Limb (tissue), 2 donors: ENCODE data around the gene BTRC.
"Not testable (repeated sequence)": the region's sequence is repeated elsewhere in the genome, so short reads cannot be mapped to it uniquely, and the experiment has no call there.

ENCODE experiments used
- DNase-seq, 2 donors: peaks; one replicate each; pipeline ENCODE4 v3.0.0-alpha.2; 2016; ENCODE audit errors: extremely low spot score in 2 of 2

BTRC gene

GRCh38 chr10:101353692-101354327, at the start of gene BTRC:
Gene BTRC, plus strand, starts transcription at chr10:101354165. Its CDS starts 16 bp downstream, at chr10:101354181.
- peak; percentile 96 to 100 for DNase-seq

GRCh38 chr10:101304316-101304715, 49.6 kb upstream of the BTRC start:
- no peak for DNase-seq

GRCh38 chr10:101305320-101306241, 48.4 kb upstream of the BTRC start:
- DNase-seq: no peak

- no peak for DNase-seq
Observed at GRCh38 chr10:101308051-101308450, 45.9 kb upstream of the BTRC start.

- peak; percentile 48 to 75 for DNase-seq
Observed at GRCh38 chr10:101310529-101311184, 43.3 kb upstream of the BTRC start.

GRCh38 chr10:101311185-101312066, 42.5 kb upstream of the BTRC start:
- peak in 1 of 2 donors; percentile 79 for DNase-seq

- no peak for DNase-seq
Observed at GRCh38 chr10:101319241-101319915, 34.6 kb upstream of the BTRC start.

- DNase-seq: no peak
Observed at GRCh38 chr10:101321073-101321472, 32.9 kb upstream of the BTRC start.

- peak in 1 of 2 donors; percentile 45 for DNase-seq
Observed at GRCh38 chr10:101322266-101323108, 31.5 kb upstream of the BTRC start.

- no peak for DNase-seq
Observed at GRCh38 chr10:101323495-101323894, 30.5 kb upstream of the BTRC start.

- not testable (repeated sequence) for DNase-seq
Observed at GRCh38 chr10:101327454-101327853, 26.5 kb upstream of the BTRC start.

- DNase-seq: no peak
Observed at GRCh38 chr10:101329341-101330032, 24.5 kb upstream of the BTRC start.

GRCh38 chr10:101330231-101330630, 23.7 kb upstream of the BTRC start:
- no peak for DNase-seq

- peak in 1 of 2 donors; percentile 16 for DNase-seq
Observed at GRCh38 chr10:101330631-101331225, 23.2 kb upstream of the BTRC start.

- no peak for DNase-seq
Observed at GRCh38 chr10:101331956-101332355, 22.0 kb upstream of the BTRC start.

- DNase-seq: not testable (repeated sequence)
Observed at GRCh38 chr10:101334259-101334658, 19.7 kb upstream of the BTRC start.

GRCh38 chr10:101336382-101336781, 17.6 kb upstream of the BTRC start:
- no peak for DNase-seq

GRCh38 chr10:101337836-101338235, 16.1 kb upstream of the BTRC start:
- DNase-seq: no peak

GRCh38 chr10:101341438-101341837, 12.5 kb upstream of the BTRC start:
- DNase-seq: no peak
